Upper lobe of left lung (tissue), 6 donors: ENCODE data around the gene PIP5K1C. TPM values are rescaled to one million over a fixed set of nuclear protein-coding genes. Genes with fewer than 3 reads are reported as not detected.

Experiments used
- ATAC-seq, 2 donors: fragments of 200-7000 bp; cut with Tn5 transposase; one replicate each; pipeline ENCODE4 v1.9.1; 2022; ENCODE audit warnings: mild to moderate bottlenecking in 2 of 2, moderate library complexity in 2 of 2; ENCODE audit not compliant: low FRiP score in 2 of 2
- DNase-seq, 2 donors: peaks; one replicate each; pipeline ENCODE4 v3.0.0-alpha.2; 2019 to 2020
- H3K27ac ChIP-seq, 4 donors: fragments of 200-600 bp; sonication (generic); one replicate each; pipeline ENCODE4 v1.5.1; 2016 to 2019
- H3K27me3 ChIP-seq, 4 donors: fragments of 200-600 bp; sonication (generic); one replicate each; pipeline ENCODE4 v1.5.1; 2017 to 2019
- H3K36me3 ChIP-seq, 4 donors: fragments of 200-600 bp; sonication (generic); one replicate each; pipeline ENCODE4 v1.5.1; 2016 to 2019
- H3K4me1 ChIP-seq, 4 donors: fragments of 200-600 bp; sonication (generic); one replicate each; pipeline ENCODE4 v1.5.1; 2018 to 2019
- H3K4me3 ChIP-seq, 4 donors: fragments of 200-600 bp; sonication (generic); one replicate each; pipeline ENCODE4 v1.5.1; 2017 to 2019; ENCODE audit warnings: mild to moderate bottlenecking in 2 of 4, moderate library complexity in 1 of 4
- H3K9me3 ChIP-seq, 4 donors: fragments of 200-600 bp; sonication (generic); one replicate each; pipeline ENCODE4 v1.5.1; 2018 to 2019
- EP300 ChIP-seq, 4 donors: sonication (generic); formaldehyde crosslinking; IDR thresholded peaks; one replicate each; pipeline ENCODE4 v1.5.1; 2017; ENCODE audit warnings: antibody characterized with exemption in 4 of 4, control low read depth in 2 of 4
- POLR2A ChIP-seq, 4 donors: fragments of 450-650 bp; IDR thresholded peaks; one replicate each; pipeline ENCODE4 v1.5.1; 2016 to 2017; ENCODE audit warnings: antibody characterized with exemption in 4 of 4, mild to moderate bottlenecking in 2 of 4
- POLR2AphosphoS5 ChIP-seq, 2 donors: sonication (generic); formaldehyde crosslinking; IDR thresholded peaks; one replicate each; pipeline ENCODE4 v1.5.1; 2017; ENCODE audit warnings: antibody characterized with exemption in 2 of 2
- WGBS, 2 donors: methylation state at CpG; one replicate each; pipeline ENCODE4 v1.1.5; 2017 to 2018; 5-methylcytosine and 5-hydroxymethylcytosine counted together
- total RNA-seq, 6 donors: library from RNA; depleted of rRNA in 4 of 6; stranded (reverse); fragments of >200 nt in 4 of 6; gene quantifications; one replicate each; pipeline versions ENCODE4 v1.1.0 to v1.2.1, GENCODE V29; 2016 to 2021
- TF ChIP-seq, protein P1 (sequence below), 6 experiments: fragments of 450-650 bp in 4 of 6; fragments of 200-600 bp in 2 of 6; sonication (generic) in 2 of 6; IDR thresholded peaks; one replicate each; pipeline ENCODE4 v1.5.1; 2016 to 2019; ENCODE audit warnings: antibody characterized with exemption in 6 of 6
- donor health status: DM: no; HTN: no; CAD: no; lungs with moderate emphysema.
- donor health status: DM: no; HTN: yes; CAD: no; lungs with severe emphysema.

The PIP5K1C gene
- total RNA-seq, 6 donors from 2014 or later, result 24.6 to 64.1 (median 43.1) TPM

DNA sequence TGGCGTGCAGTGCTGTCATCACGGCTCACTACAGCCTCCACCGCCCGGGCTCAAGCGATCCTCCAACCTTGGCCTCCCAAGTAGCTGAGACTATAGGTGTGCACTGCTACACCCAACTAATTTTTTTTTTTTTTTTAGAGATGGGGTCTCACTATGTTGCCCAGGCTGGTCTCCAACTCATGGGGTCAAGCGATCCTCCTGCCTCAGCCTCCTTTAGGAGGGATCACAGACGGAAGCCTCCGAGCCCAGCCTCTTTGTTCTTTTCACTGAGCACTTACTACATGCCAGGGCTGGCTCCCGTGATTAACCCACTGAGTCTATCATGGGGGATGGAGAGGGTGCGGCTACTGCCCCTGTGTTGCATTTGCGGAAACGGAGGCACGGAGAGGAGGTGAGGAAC is 60.8 kb downstream of the PIP5K1C start:
- H3K4me3 ChIP-seq, result no peak overlapping the region
- H3K9me3 ChIP-seq, result no peaks in the 10 kb centered on the region
- no peak for TF ChIP-seq POLR2AphosphoS5 (IDR thresholded peaks at IDR 0.05)
- TF ChIP-seq POLR2A (IDR thresholded peaks at IDR 0.05), result no peak
- no peak for TF ChIP-seq EP300 (IDR thresholded peaks at IDR 0.05)
- TF ChIP-seq, protein P1, sequence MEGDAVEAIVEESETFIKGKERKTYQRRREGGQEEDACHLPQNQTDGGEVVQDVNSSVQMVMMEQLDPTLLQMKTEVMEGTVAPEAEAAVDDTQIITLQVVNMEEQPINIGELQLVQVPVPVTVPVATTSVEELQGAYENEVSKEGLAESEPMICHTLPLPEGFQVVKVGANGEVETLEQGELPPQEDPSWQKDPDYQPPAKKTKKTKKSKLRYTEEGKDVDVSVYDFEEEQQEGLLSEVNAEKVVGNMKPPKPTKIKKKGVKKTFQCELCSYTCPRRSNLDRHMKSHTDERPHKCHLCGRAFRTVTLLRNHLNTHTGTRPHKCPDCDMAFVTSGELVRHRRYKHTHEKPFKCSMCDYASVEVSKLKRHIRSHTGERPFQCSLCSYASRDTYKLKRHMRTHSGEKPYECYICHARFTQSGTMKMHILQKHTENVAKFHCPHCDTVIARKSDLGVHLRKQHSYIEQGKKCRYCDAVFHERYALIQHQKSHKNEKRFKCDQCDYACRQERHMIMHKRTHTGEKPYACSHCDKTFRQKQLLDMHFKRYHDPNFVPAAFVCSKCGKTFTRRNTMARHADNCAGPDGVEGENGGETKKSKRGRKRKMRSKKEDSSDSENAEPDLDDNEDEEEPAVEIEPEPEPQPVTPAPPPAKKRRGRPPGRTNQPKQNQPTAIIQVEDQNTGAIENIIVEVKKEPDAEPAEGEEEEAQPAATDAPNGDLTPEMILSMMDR (IDR thresholded peaks at IDR 0.05), result no peak
- H3K27me3 ChIP-seq, result no peaks in the 10 kb centered on the region
- H3K4me1 ChIP-seq, result no peaks in the 10 kb centered on the region
- no peak overlapping the region for H3K27ac ChIP-seq
- peaks cover 7 to 87% (median 69%) of the 10 kb centered on the region in 4 donors for H3K36me3 ChIP-seq
- WGBS, 2 donors, result 98 to 99% methylated on average over 13 of the region's 13 CpGs
- ATAC-seq (no peak), DNase-seq (no peak)

DNA sequence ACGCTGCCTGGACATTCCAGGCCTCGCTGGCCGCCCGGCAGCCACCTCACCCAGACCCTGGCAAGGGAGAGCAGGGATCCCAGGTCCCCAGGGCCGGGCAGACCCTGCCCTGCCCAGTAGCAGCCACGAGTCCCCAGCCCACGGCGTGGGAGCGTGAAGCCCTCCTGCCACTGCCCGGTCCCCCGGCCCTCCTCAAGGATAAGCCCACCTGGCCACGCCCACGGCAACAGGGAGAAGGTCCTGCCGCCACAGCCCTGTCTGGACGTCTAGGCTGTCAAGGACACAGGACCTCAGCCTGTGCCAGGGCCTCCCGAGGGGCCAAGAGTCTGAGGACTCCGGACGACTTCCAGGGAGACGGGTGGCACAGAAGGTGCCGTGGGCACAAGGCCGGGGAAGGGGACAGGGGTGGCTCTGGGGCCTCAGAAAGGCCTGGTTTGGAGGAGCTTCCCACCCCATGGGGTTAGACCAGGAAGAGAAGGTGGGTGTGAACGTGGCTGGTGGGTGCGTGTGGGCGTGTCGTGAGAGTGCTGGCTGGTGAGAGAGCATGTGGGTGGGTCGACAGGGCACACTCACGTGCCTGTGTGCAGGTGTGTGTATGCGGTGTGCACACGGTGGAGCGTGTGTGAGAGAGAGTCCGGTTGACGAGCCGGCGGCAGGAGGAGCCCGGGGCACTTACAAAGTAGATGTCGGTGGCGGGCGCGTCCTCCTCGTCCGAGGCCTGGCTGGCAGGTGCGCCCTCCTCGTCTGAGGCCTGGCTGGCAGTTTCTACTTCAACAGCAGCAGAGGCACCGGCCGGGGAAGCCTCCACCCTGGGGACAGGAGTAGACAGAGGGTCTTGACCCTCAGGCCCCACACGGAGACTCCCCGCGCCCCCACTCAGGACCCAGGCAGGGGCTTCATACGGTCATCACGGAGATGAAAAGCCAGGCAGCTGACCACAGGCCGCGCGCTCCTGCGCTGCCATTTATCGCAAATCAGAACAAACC is 61.8 kb downstream of the PIP5K1C start:
- DNase-seq (peak in 1 of 2 donors; percentile 78), ATAC-seq (peak in 1 of 2 donors; percentile 13)
- Histone ChIP-seq H3K9me3 (no peaks in the 10 kb centered on the region), H3K36me3 (peaks cover 7 to 82% (median 66%) of the 10 kb centered on the region in 4 donors), H3K27me3 (no peaks in the 10 kb centered on the region), H3K4me3 (no peak overlapping the region), H3K27ac (no peak overlapping the region), H3K4me1 (no peaks in the 10 kb centered on the region)
- TF ChIP-seq EP300 (IDR thresholded peaks at IDR 0.05) (no peak), POLR2A (IDR thresholded peaks at IDR 0.05) (no peak), POLR2AphosphoS5 (IDR thresholded peaks at IDR 0.05) (no peak)
- TF ChIP-seq, protein P1 (IDR thresholded peaks at IDR 0.05), result no peak
- 93 to 95% methylated on average over 31 to 35 of the region's 55 CpGs for WGBS, 2 donors

DNA sequence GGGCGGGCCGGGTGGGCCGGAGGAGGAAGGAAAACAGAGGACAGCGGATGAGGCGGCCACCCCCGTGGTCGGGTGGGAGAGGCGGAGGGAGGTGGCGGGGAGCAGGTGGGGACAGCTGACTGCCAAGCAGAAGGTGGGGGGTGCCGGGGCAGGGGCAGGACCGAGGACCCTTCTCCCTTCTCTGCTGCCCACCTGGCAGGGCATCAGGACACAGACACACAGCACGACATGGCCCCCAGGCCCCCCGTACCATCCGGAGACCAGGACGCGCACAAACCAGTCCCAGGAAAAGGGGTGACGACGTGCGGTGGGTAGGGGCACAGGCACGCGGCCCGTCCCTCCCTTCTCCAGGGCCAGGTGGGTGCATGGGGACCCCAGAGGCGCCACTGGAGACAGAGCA is 62.6 kb downstream of the PIP5K1C start:
- no peaks in the 10 kb centered on the region for H3K4me1 ChIP-seq
- H3K4me3 ChIP-seq, result no peak overlapping the region
- no peak overlapping the region for H3K27ac ChIP-seq
- ATAC-seq (no peak), DNase-seq (peak in 1 of 2 donors; percentile 77)
- H3K9me3 ChIP-seq, result no peaks in the 10 kb centered on the region
- peaks cover 7 to 83% (median 63%) of the 10 kb centered on the region in 4 donors for H3K36me3 ChIP-seq
- H3K27me3 ChIP-seq, result no peaks in the 10 kb centered on the region
- 92 to 99% methylated on average over 13 to 16 of the region's 23 CpGs for WGBS, 2 donors
- TF ChIP-seq EP300 (IDR thresholded peaks at IDR 0.05) (no peak), POLR2AphosphoS5 (IDR thresholded peaks at IDR 0.05) (no peak)
- TF ChIP-seq, protein P1 (IDR thresholded peaks at IDR 0.05), result no peak

DNA sequence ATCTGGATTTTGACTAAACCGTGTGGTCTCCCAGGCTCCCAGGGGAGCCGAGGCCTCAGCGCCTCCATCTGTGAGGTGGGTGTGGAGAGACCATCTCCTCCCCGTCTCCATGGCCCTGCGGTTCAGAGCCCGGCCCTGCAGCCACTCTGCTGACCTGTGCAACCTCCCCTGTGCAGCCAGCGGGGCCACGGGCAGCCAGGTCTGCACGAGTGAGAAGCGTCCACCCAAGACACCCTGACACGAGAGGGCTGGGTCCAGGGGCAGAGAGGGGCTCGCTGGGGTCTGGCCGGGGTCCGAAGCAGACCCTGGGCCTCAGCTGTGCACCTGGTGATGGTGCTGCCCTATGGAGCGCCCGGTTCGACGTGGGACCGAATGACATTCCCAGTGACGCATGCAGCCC is 63.3 kb downstream of the PIP5K1C start:
- 88 to 94% methylated on average over 9 to 17 of the region's 20 CpGs for WGBS, 2 donors
- no peak overlapping the region for H3K27ac ChIP-seq
- TF ChIP-seq POLR2AphosphoS5 (IDR thresholded peaks at IDR 0.05) (no peak), POLR2A (IDR thresholded peaks at IDR 0.05) (no peak), EP300 (IDR thresholded peaks at IDR 0.05) (no peak)
- TF ChIP-seq, protein P1 (IDR thresholded peaks at IDR 0.05), result no peak
- no peaks in the 10 kb centered on the region for H3K4me1 ChIP-seq
- peaks cover 7 to 83% (median 65%) of the 10 kb centered on the region in 4 donors for H3K36me3 ChIP-seq
- H3K4me3 ChIP-seq, result no peak overlapping the region
- H3K27me3 ChIP-seq, result no peaks in the 10 kb centered on the region
- ATAC-seq (no peak), DNase-seq (no peak)
- H3K9me3 ChIP-seq, result no peaks in the 10 kb centered on the region
